Activated naive CD4-positive, alpha-beta T cell treated with anti-CD3 and anti-CD28 coated beads for 36 hours (primary cell): Measurements from ENCODE around the gene AFAP1L1. TPM values are rescaled to one million over a fixed set of nuclear protein-coding genes. Genes with fewer than 3 reads are reported as not detected.
A peak's percentile ranks its signal among the peaks of the same experiment; 100 is the strongest.

Source experiments
- CTCF ChIA-PET: fragments of 350-600 bp; sonication (Branson Sonifier 250); formaldehyde crosslinking; loops from one replicate; lab custom pipeline; 2021; ENCODE audit warnings: antibody characterized with exemption; lab: Charles Lee
- DNase-seq: peaks from one replicate; pipeline ENCODE4 v3.0.0-alpha.2; 2020
- H3K27ac Mint-ChIP-seq: one replicate; pipeline ENCODE4 v1.8.0; 2021; ENCODE audit warnings: mild to moderate bottlenecking, mixed read lengths
- H3K27me3 Mint-ChIP-seq: one replicate; pipeline ENCODE4 v1.8.0; 2021; ENCODE audit warnings: low read depth, mixed read lengths
- H3K36me3 Mint-ChIP-seq: one replicate; pipeline ENCODE4 v1.8.0; 2021; ENCODE audit warnings: low read depth, mixed read lengths
- H3K4me1 Mint-ChIP-seq: one replicate; pipeline ENCODE4 v1.8.0; 2021; ENCODE audit warnings: low read depth, mixed read lengths
- H3K4me3 Mint-ChIP-seq: one replicate; pipeline ENCODE4 v1.8.0; 2021; ENCODE audit warnings: mild to moderate bottlenecking, moderate library complexity, mixed read lengths
- H3K9me3 Mint-ChIP-seq: one replicate; pipeline ENCODE4 v1.8.0; 2021; ENCODE audit warnings: mixed read lengths
- intact Hi-C: fragments of 100-400 bp; cut with micrococcal nuclease; formaldehyde crosslinking; loops from one replicate; pipeline ENCODE4 v1.15.1; 2023
- total RNA-seq, 2 experiments: library from RNA; stranded (reverse); gene quantifications; one replicate each; pipeline ENCODE4 v1.2.3, GENCODE V29; 2021

AFAP1L1 gene
- total RNA-seq, 2 experiments from 2014 or later, result 0.07 TPM; not detected in 1

DNA sequence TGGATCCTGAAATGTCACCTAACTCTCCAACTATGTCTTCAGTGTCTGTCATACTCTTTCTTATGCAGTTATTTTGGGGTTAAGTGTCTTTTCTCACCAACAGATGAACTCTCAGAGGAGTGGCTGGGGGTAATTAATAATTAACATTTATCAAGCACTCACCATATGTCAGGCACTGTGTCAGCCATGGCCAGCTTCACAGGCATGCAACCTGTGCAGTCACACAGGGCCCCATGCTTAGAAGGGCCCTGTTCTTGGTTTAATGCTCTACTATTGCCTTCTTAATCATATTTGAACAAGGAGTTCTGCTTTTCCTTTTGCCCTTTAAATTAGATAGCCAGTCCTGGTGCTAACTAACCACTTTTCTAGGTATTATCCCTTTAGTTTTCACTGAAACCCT lies 70.2 kb downstream of the AFAP1L1 start:
- no peak for DNase-seq
- no peak overlapping the region for H3K27ac Mint-ChIP-seq
- H3K36me3 Mint-ChIP-seq, result peaks cover 11% of the 10 kb centered on the region
- H3K4me1 Mint-ChIP-seq, result peaks cover 20% of the 10 kb centered on the region
- intact Hi-C loops, result loop anchor here (10.0 kb wide), 1 partner anchor 623 kb away; the partner anchor contains the start of gene SLC26A2
- CTCF ChIA-PET, result interaction anchor here (1.2 to 1.8 kb wide), 3 partner anchors 24 to 30 kb away, joined by 4 read pairs; no protein-coding TSS in a partner anchor
- H3K9me3 Mint-ChIP-seq, result no peaks in the 10 kb centered on the region
- no peak overlapping the region for H3K4me3 Mint-ChIP-seq
- no peaks in the 10 kb centered on the region for H3K27me3 Mint-ChIP-seq

DNA sequence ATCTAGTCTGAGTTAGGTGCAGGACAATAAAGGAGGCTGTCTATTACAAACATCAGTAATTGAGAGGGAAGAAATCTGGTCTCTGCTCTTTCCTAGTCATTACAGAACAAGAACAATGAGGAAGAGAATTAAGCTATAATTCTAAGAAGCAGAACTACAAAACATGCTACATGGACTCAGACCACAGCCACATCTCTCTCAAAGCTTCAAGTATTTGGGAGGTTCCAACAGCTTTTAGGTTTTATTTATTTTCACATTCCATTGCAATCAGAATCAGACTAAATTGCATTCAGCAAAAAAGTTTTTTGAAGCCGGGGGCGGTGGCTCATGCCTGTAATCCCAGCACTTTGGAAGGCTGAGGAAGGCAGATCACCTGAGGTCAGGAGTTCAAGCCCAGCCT lies 72.5 kb downstream of the AFAP1L1 start:
- Mint-ChIP-seq H3K36me3 (peaks cover 33% of the 10 kb centered on the region), H3K4me1 (peaks cover 41% of the 10 kb centered on the region), H3K9me3 (no peaks in the 10 kb centered on the region), H3K27ac (peak overlapping the region; percentile 43), H3K27me3 (no peaks in the 10 kb centered on the region), H3K4me3 (peak overlapping the region; percentile 91)
- CTCF ChIA-PET, result interaction anchor here (0.5 to 2.7 kb wide), 10 partner anchors 10 to 1146 kb away, joined by 3 to 12 read pairs (median 5); partner anchors contain the start of genes ABLIM3 and PCYOX1L
- intact Hi-C loops, result loop anchor here (2.0 to 10.0 kb wide), 3 partner anchors 27 to 621 kb away; partner anchors contain the start of genes PPARGC1B and SLC26A2
- no peak for DNase-seq

DNA sequence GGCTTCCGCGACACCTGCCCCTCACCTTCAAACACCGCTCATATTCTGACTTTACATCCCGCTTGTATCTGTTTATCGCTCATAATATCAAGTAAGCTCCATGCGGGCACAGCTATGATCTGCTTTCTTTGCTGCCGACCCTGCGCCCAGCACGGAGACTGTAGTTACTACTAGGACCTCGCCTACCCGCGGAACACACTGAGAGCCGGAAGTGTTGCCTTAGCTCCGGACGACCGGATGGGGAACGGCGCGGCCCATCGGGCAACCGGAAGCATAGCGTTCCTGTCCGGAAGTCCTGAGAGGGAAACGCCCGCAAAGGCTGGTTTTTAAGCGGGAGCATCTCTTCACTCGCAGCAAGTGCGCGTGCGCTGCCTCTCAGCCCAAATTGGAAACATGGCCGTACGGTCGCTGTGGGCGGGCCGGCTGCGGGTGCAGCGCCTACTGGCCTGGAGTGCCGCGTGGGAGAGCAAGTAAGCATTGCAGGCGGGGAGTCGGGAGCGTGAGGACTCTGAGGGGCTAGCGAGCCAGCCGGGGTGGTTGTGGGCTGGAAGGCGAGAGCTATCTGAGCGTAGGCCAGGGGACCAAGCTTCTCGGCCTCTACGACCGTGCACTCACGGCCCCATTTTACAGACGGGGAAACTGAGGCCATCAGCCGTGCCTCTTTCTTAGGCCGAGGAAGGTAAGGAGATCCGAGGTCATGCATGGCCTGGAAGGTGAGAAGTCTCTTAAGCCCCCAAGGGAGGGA lies 73.7 kb downstream of the AFAP1L1 start, which contains the start of gene GRPEL2:
TSS of gene GRPEL2 (plus strand) at position 353 of the 745 bp plus-strand sequence. CDS start at position 394, 41 bp downstream.
- CTCF ChIA-PET, result interaction anchor here (0.9 to 2.7 kb wide), 11 partner anchors 9 to 204 kb away, joined by 3 to 12 read pairs (median 5); partner anchors contain the start of genes ABLIM3 and PCYOX1L
- intact Hi-C loops, result loop anchor here (1.0 to 10.0 kb wide), 7 partner anchors 12 to 1067 kb away; partner anchors contain the start of genes CD74, CSNK1A1, PPARGC1B and SLC26A2
- Mint-ChIP-seq H3K27me3 (no peaks in the 10 kb centered on the region), H3K27ac (peak within 1 kb of the TSS; percentile 95), H3K36me3 (peaks cover 44% of the 10 kb centered on the region), H3K9me3 (no peaks in the 10 kb centered on the region), H3K4me1 (peaks cover 52% of the 10 kb centered on the region), H3K4me3 (peak within 1 kb of the TSS; percentile 91)
- DNase-seq, result peak; percentile 97

DNA sequence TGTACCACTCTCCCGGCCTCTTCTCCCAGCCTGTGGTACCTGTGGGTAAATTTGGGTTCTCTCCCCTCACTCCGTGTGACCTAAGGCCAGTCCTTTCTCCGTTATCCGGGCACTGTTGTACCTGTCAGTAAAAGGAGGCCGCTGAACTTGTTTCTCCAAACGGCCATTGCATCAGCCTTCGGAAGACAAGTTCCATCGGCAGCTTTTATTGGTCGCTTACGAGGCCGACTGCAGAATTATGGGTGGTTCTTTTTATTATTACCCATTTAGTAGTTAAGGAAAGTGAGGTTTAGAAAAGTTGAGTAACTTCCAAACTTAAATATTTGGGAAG lies 74.2 kb downstream of the AFAP1L1 start:
- no peaks in the 10 kb centered on the region for H3K27me3 Mint-ChIP-seq
- H3K36me3 Mint-ChIP-seq, result peaks cover 49% of the 10 kb centered on the region
- H3K4me1 Mint-ChIP-seq, result peaks cover 57% of the 10 kb centered on the region
- CTCF ChIA-PET, result interaction anchor here (1.0 to 2.7 kb wide), 7 partner anchors 9 to 204 kb away, joined by 3 to 12 read pairs (median 3); partner anchors contain the start of gene PCYOX1L
- H3K9me3 Mint-ChIP-seq, result no peaks in the 10 kb centered on the region
- peak overlapping the region; percentile 95 for H3K27ac Mint-ChIP-seq
- intact Hi-C loops, result loop anchor here (1.0 to 10.0 kb wide), 8 partner anchors 11 to 1066 kb away; partner anchors contain the start of genes CD74, CSNK1A1, PPARGC1B and SLC26A2
- peak; percentile 47 for DNase-seq
- H3K4me3 Mint-ChIP-seq, result peak overlapping the region; percentile 91

DNA sequence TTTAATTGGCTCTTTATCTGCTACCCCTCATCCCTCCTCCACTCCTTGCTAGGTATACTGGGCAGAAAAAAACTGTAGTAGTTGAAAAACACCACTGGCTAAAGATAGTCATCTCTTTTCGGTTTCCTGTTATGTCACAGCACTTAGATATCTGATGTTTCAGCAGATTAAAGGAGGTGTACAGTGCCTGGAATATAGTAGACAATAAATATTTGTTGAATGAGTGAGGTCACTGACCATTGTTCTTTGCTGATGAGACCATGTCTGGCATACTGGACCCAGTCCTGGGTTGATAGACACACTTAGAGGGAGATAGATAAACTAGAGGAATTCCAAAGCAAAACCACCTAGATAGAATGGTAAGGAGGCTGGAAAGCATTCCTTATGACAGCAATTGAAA lies 76.9 kb downstream of the AFAP1L1 start:
- intact Hi-C loops, result loop anchor here (5.0 to 10.0 kb wide), 2 partner anchors 616 to 1064 kb away; partner anchors contain the start of genes CD74 and SLC26A2
- Mint-ChIP-seq H3K27me3 (no peaks in the 10 kb centered on the region), H3K4me1 (peaks cover 78% of the 10 kb centered on the region), H3K27ac (peak overlapping the region; percentile 95), H3K36me3 (peaks cover 70% of the 10 kb centered on the region), H3K4me3 (peak overlapping the region; percentile 91), H3K9me3 (no peaks in the 10 kb centered on the region)
- no peak for DNase-seq
- CTCF ChIA-PET, result no interaction called here

DNA sequence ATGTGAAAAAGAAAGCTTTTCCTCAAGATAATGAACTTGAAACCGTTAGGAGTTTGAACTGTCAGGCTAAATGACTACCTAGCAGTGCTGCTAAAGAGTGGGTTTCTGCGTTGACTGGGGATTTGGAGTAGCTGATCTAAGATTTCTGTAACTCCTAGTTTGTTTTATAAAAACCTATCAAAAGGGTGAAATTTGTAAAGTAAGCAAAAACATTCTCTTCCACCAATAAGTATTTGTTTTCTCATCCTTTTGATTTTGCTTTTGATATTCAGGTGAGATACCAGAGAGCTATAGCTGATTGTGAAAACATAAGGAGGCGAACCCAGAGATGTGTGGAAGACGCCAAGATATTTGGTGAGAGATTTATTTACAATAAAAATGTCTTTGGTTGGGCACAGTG lies 77.7 kb downstream of the AFAP1L1 start:
- Mint-ChIP-seq H3K4me3 (no peak overlapping the region), H3K27me3 (no peaks in the 10 kb centered on the region), H3K4me1 (peaks cover 74% of the 10 kb centered on the region), H3K27ac (peak overlapping the region; percentile 60), H3K9me3 (no peaks in the 10 kb centered on the region), H3K36me3 (peaks cover 75% of the 10 kb centered on the region)
- DNase-seq, result no peak
- CTCF ChIA-PET, result interaction anchor here (0.5 to 1.2 kb wide), 2 partner anchors 30 to 33 kb away, joined by 3 to 5 read pairs; no protein-coding TSS in a partner anchor
- intact Hi-C loops, result loop anchor here (5.0 to 10.0 kb wide), 2 partner anchors 615 to 1063 kb away; partner anchors contain the start of genes CD74 and SLC26A2

DNA sequence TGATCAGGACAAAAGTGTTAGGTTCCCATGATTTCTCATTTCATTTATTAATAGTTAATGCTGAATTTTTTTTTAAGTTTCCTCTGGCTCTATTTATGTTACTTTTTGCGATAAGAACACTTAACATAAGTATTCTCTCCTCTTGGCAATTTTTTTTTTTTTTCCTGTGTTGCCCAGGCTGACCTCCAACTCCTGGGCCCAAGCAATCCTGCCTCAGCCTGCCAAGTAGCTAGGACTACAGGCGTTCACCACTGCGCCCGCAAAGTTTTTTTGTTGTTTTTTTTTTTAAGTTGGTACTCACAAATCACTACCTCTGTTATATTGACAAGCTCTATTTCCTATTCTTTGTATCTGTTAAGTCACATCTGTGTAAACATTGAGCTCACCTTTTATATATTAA lies 80.5 kb downstream of the AFAP1L1 start:
- Mint-ChIP-seq H3K27ac (no peak overlapping the region), H3K9me3 (no peaks in the 10 kb centered on the region), H3K4me1 (peaks cover 83% of the 10 kb centered on the region), H3K36me3 (peaks cover 74% of the 10 kb centered on the region), H3K4me3 (no peak overlapping the region), H3K27me3 (no peaks in the 10 kb centered on the region)
- intact Hi-C loops, result no loop called here
- CTCF ChIA-PET, result interaction anchor here (0.7 to 1.7 kb wide), 4 partner anchors 9 to 199 kb away, joined by 3 to 5 read pairs (median 3); partner anchors contain the start of gene CSNK1A1
- DNase-seq, result no peak

DNA sequence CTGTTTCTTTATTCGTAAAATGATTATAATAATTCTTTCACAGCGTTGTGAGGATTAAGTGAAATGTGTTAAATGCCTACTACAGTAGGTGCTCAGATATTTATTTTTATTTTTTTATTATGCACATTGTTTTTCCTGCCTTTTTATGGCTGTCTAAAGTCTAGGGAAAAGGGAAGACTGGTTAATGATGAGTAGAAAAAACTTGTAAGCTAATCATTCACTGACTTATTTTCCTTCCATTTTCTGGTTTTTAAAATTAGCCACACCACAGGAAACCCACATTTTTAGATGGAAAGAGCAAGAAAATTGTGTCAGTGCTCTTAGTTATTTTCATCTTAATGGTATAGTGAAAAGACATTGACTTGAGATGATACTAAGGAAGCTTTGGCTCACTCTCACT lies 82.3 kb downstream of the AFAP1L1 start:
- Mint-ChIP-seq H3K36me3 (peaks cover 57% of the 10 kb centered on the region), H3K27me3 (no peaks in the 10 kb centered on the region), H3K4me3 (no peak overlapping the region), H3K27ac (no peak overlapping the region), H3K4me1 (peaks cover 74% of the 10 kb centered on the region), H3K9me3 (no peaks in the 10 kb centered on the region)
- no peak for DNase-seq
- intact Hi-C loops, result no loop called here
- CTCF ChIA-PET, result interaction anchor here (0.7 to 1.9 kb wide), 6 partner anchors 9 to 783 kb away, joined by 3 to 8 read pairs (median 4); partner anchors contain the start of gene GRPEL2

DNA sequence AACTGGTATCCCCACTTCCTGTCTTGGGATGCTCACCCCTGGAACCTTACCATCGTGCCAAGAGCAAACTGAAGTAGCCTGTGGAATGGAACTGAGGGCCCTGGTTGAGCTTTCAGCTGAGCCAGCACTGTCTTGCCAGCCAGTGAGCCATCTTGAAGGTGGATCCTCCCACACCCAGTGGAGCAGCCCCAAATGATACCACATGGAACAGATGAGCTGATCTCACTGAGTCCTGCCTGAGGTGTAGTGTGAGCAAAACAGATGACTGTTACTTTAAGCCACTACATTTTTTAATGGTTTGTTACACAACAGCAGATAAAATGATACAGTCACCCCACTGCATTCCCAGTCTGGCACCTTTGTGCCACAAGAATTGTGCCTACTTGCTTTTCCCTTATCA lies 84.0 kb downstream of the AFAP1L1 start:
- Mint-ChIP-seq H3K9me3 (no peaks in the 10 kb centered on the region), H3K4me1 (peaks cover 76% of the 10 kb centered on the region), H3K27me3 (no peaks in the 10 kb centered on the region), H3K27ac (peak overlapping the region; percentile 57), H3K36me3 (peaks cover 41% of the 10 kb centered on the region), H3K4me3 (no peak overlapping the region)
- no peak for DNase-seq
- intact Hi-C loops, result loop anchor here (5.0 kb wide), 1 partner anchor 1727 kb away; the partner anchor contains the start of gene TNIP1
- CTCF ChIA-PET, result interaction anchor here (1.1 to 5.0 kb wide), 3 partner anchors 10 to 209 kb away, joined by 3 to 51 read pairs (median 12); partner anchors contain the start of gene GRPEL2

DNA sequence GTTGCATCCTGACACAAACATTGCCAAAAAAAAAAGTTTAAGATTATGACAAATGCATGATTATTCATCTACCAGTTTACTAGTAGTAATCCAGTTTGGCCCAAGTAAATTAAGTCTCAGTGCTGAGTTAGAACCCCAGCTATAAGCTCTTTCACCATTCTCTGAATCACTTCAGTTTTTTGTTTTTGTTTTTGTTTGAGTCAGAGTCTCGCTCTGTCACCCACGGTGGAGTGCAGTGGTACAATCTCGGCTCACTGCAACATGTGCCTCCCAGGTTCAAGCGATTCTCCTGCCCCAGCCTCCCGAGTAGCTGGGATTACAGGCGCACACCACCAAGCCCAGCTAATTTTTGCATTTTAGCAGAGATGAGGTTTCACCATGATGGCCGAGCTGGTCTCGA lies 84.7 kb downstream of the AFAP1L1 start:
- Mint-ChIP-seq H3K4me3 (peak overlapping the region; percentile 6), H3K4me1 (peaks cover 73% of the 10 kb centered on the region), H3K27me3 (no peaks in the 10 kb centered on the region), H3K36me3 (peaks cover 34% of the 10 kb centered on the region), H3K27ac (peak overlapping the region; percentile 57), H3K9me3 (no peaks in the 10 kb centered on the region)
- intact Hi-C loops, result loop anchor here (5.0 kb wide), 1 partner anchor 1726 kb away; the partner anchor contains the start of gene TNIP1
- DNase-seq, result peak; percentile 38
- CTCF ChIA-PET, result interaction anchor here (0.6 to 5.0 kb wide), 6 partner anchors 11 to 208 kb away, joined by 3 to 51 read pairs (median 4); partner anchors contain the start of gene GRPEL2

DNA sequence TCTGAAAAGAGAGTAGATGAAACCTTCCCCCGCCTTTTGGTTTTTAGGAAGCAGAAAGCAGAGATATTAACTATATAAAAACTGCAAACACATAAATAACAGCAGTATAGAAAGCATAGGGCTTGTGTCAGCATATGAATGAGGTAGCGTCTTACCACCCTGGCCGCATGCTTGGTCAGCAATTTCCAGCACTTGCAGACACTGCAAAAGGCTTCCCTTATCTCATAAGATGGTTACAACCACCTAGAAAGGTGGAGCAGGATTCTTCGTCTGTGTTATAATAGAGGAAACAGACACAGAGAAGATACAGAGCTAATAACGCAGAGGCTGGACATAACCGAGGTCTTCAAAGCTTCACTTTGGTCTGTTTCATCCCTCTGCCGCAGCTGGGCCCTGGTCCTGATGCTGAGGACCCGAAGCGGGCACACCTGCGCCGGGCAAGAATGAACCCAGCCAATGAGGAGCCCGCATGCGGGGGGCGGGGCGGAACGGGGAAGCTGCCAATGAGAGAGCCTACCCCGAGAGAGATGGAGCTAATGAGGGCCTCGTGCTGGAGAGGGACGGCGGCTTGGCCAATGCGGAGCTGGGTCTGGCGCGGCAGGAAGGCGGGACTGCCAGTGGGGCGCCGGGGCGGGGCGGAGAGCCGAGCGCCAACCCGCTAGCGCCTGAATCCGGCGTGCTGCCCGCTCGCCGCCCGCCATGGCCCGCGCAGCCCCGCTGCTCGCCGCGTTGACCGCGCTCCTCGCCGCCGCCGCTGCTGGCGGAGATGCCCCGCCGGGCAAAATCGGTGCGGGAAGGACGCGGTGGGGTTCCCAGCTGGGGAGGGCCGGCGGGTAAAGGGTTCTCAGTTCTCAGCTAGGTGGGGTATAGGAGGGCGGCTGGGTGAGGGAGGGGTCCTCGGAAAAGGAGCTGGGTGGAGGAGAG lies 86.0 kb downstream of the AFAP1L1 start, which contains the start of gene PCYOX1L:
TSS of gene PCYOX1L (plus strand) at position 677 of the 924 bp plus-strand sequence. CDS start at position 700, 23 bp downstream.
- Mint-ChIP-seq H3K9me3 (no peaks in the 10 kb centered on the region), H3K36me3 (peaks cover 22% of the 10 kb centered on the region), H3K4me3 (peak within 1 kb of the TSS; percentile 95), H3K27me3 (no peaks in the 10 kb centered on the region), H3K4me1 (peaks cover 61% of the 10 kb centered on the region), H3K27ac (peak within 1 kb of the TSS; percentile 90)
- intact Hi-C loops, result loop anchor here (1.0 to 5.0 kb wide), 7 partner anchors 12 to 1725 kb away; partner anchors contain the start of genes CSNK1A1, FBXO38, GRPEL2 and TNIP1
- CTCF ChIA-PET, result interaction anchor here (0.6 to 5.0 kb wide), 10 partner anchors 10 to 261 kb away, joined by 3 to 51 read pairs (median 6); partner anchors contain the start of gene GRPEL2
- peak; percentile 95 for DNase-seq
